Spleen (tissue), 11 donors: ENCODE data around the gene IRF2. TPM values are rescaled to one million over a fixed set of nuclear protein-coding genes. Genes with fewer than 3 reads are reported as not detected.
A peak's percentile ranks its signal among the peaks of the same experiment; 100 is the strongest.

Experiments
- DNase-seq: peaks from one replicate; pipeline ENCODE4 v3.0.0-alpha.2; 2020
- H3K27ac ChIP-seq, 8 donors: fragments of 200-600 bp; sonication (generic) in 7 of 8; 1 replicate in 4 of 8; 2 replicates in 4 of 8; pipeline versions ENCODE4 v1.5.0 to v1.8.0; 2016 to 2021; ENCODE audit warnings: inconsistent platforms in 4 of 8, mild to moderate bottlenecking in 4 of 8, moderate library complexity in 1 of 8
- H3K27me3 ChIP-seq, 7 donors: fragments of 200-600 bp; sonication (generic) in 6 of 7; replicated peaks in 1 of 7; 1 replicate in 4 of 7; 2 replicates in 3 of 7; pipeline versions ENCODE4 v1.5.0 to v1.8.0; 2016 to 2021; ENCODE audit warnings: inconsistent platforms in 3 of 7, mild to moderate bottlenecking in 1 of 7
- H3K36me3 ChIP-seq, 6 donors: fragments of 200-600 bp; sonication (generic) in 5 of 6; 1 replicate in 4 of 6; 2 replicates in 2 of 6; pipeline versions ENCODE4 v1.5.0 to v1.8.0; 2016 to 2021; ENCODE audit warnings: inconsistent platforms in 2 of 6
- H3K4me1 ChIP-seq, 6 donors: fragments of 200-600 bp; sonication (generic) in 5 of 6; 1 replicate in 3 of 6; 2 replicates in 3 of 6; pipeline versions ENCODE4 v1.5.0 to v1.8.0; 2016 to 2021; ENCODE audit warnings: inconsistent platforms in 3 of 6
- H3K4me3 ChIP-seq, 8 donors: fragments of 200-600 bp; sonication (generic) in 7 of 8; 1 replicate in 4 of 8; 2 replicates in 4 of 8; pipeline versions ENCODE4 v1.5.0 to v1.8.0; 2016 to 2021; ENCODE audit warnings: inconsistent platforms in 4 of 8, mild to moderate bottlenecking in 4 of 8, moderate library complexity in 2 of 8
- H3K9me3 ChIP-seq, 8 donors: fragments of 200-600 bp; sonication (generic) in 7 of 8; 1 replicate in 4 of 8; 2 replicates in 4 of 8; pipeline versions ENCODE4 v1.5.0 to v1.8.0; 2016 to 2021; ENCODE audit warnings: inconsistent platforms in 4 of 8
- POLR2A ChIP-seq, 3 donors: fragments of 450-650 bp; IDR thresholded peaks; one replicate each; pipeline ENCODE4 v1.5.1; 2017; ENCODE audit warnings: antibody characterized with exemption in 3 of 3, mild to moderate bottlenecking in 1 of 3
- POLR2AphosphoS5 ChIP-seq, 3 donors: sonication (generic); formaldehyde crosslinking; IDR thresholded peaks; one replicate each; pipeline ENCODE4 v1.5.1; 2017; ENCODE audit warnings: antibody characterized with exemption in 3 of 3
- whole genome bisulfite sequencing, 5 donors: extraction: QIAGEN DNeasy Blood & Tissue Kit in 3 of 5; methylation state at CpG; one replicate each; pipeline versions ENCODE4 v1.1.5 to v1.1.7; 2013 to 2018; 5-methylcytosine and 5-hydroxymethylcytosine counted together
- intact Hi-C: fragments of 100-400 bp; cut with DNase I; formaldehyde crosslinking; loops from one replicate; pipeline ENCODE4 v1.15.0; 2023; ENCODE audit warnings: low total_unique reads
- polyA plus RNA-seq, 3 donors: library from polyadenylated mRNA; stranded (reverse); fragments of 200-250 nt; gene quantifications; one replicate each; pipeline ENCODE4 v1.2.1, GENCODE V29; 2013
- total RNA-seq, 7 donors: library from RNA; depleted of rRNA in 3 of 7; stranded (reverse); fragments of >200 nt in 3 of 7; fragmentation: NEBNext Ultra II Directional in 4 of 7; extraction: Animal tissue kit (Norgen Biotek cat#: 25700) in 4 of 7; gene quantifications; one replicate each; pipeline versions ENCODE4 v1.1.0 to v1.2.1, GENCODE V29; 2016 to 2021
- TF ChIP-seq, protein P1 (sequence below), 11 experiments: fragments of 200-600 bp in 7 of 11; fragments of 450-650 bp in 4 of 11; sonication (generic) in 4 of 11; IDR thresholded peaks in 8 of 11; conservative IDR thresholded peaks in 3 of 11; 1 replicate in 7 of 11; 2 replicates in 4 of 11; pipeline versions ENCODE4 v1.4.0 to v1.8.0; 2016 to 2021; ENCODE audit warnings: antibody characterized with exemption in 11 of 11, inconsistent platforms in 4 of 11, mild to moderate bottlenecking in 1 of 11
- donor health status: healthy with polysubstance abuse.
- donor health status: DM: no; HTN: no; CAD: no; lungs with moderate emphysema.
- donor health status: DM: no; HTN: no; CAD: no.
- donor health status: Bipolar disorder and iron deficiency.
- donor health status: healthy.
- donor health status: DM: no; HTN: no; CAD: no.
- donor health status: DM: yes; HTN: yes; CAD: no.

Gene IRF2
- total and polyA plus RNA-seq, 10 donors = 27.1 to 101 (median 87.2) TPM

- Histone ChIP-seq H3K36me3 (peaks cover 0 to 6% (median 0%) of the 10 kb centered on the region in 6 donors), H3K27ac (peak overlapping the region; percentile 9 to 75 (median 54)), H3K4me3 (no peak overlapping the region), H3K4me1 (peaks cover 44 to 100% (median 84%) of the 10 kb centered on the region in 6 donors), H3K27me3 (no peaks in the 10 kb centered on the region), H3K9me3 (no peaks in the 10 kb centered on the region)
- DNase-seq = no peak
- intact Hi-C loops = no loop called here
- 76 to 89% (median 81%) methylated on average over 20 of the region's 20 CpGs for WGBS, 5 donors
- TF ChIP-seq POLR2A (IDR thresholded peaks at IDR 0.05) = no peak
- TF ChIP-seq, protein P1, sequence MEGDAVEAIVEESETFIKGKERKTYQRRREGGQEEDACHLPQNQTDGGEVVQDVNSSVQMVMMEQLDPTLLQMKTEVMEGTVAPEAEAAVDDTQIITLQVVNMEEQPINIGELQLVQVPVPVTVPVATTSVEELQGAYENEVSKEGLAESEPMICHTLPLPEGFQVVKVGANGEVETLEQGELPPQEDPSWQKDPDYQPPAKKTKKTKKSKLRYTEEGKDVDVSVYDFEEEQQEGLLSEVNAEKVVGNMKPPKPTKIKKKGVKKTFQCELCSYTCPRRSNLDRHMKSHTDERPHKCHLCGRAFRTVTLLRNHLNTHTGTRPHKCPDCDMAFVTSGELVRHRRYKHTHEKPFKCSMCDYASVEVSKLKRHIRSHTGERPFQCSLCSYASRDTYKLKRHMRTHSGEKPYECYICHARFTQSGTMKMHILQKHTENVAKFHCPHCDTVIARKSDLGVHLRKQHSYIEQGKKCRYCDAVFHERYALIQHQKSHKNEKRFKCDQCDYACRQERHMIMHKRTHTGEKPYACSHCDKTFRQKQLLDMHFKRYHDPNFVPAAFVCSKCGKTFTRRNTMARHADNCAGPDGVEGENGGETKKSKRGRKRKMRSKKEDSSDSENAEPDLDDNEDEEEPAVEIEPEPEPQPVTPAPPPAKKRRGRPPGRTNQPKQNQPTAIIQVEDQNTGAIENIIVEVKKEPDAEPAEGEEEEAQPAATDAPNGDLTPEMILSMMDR (IDR thresholded peaks at IDR 0.05 in 8 of 11, conservative IDR thresholded peaks at IDR 0.05 in 3 of 11) = no peak
- TF ChIP-seq POLR2AphosphoS5 (IDR thresholded peaks at IDR 0.05) = peak in 2 of 3 donors; percentile 23 to 61
Observed at GRCh38 chr4:184439856-184440594, 34.3 kb downstream of the IRF2 start.

- Histone ChIP-seq H3K27ac (peak overlapping the region in 2 of 8 donors; percentile 60 to 64), H3K9me3 (no peaks in the 10 kb centered on the region), H3K4me1 (peaks cover 38 to 100% (median 80%) of the 10 kb centered on the region in 6 donors), H3K27me3 (no peaks in the 10 kb centered on the region), H3K36me3 (peaks cover 0 to 6% (median 0%) of the 10 kb centered on the region in 6 donors), H3K4me3 (no peak overlapping the region)
- TF ChIP-seq, protein P1 (IDR thresholded peaks at IDR 0.05 in 8 of 11, conservative IDR thresholded peaks at IDR 0.05 in 3 of 11) = no peak
- no peak for TF ChIP-seq POLR2A (IDR thresholded peaks at IDR 0.05)
- no peak for TF ChIP-seq POLR2AphosphoS5 (IDR thresholded peaks at IDR 0.05)
- 85 to 88% (median 86%) methylated on average over 4 of the region's 4 CpGs for WGBS, 5 donors
- DNase-seq = no peak
- intact Hi-C loops = no loop called here
Observed at GRCh38 chr4:184439386-184439785, 35.0 kb downstream of the IRF2 start.

- no peak for DNase-seq
- TF ChIP-seq, protein P1 (IDR thresholded peaks at IDR 0.05 in 8 of 11, conservative IDR thresholded peaks at IDR 0.05 in 3 of 11) = no peak
- TF ChIP-seq POLR2A (IDR thresholded peaks at IDR 0.05) (no peak), POLR2AphosphoS5 (IDR thresholded peaks at IDR 0.05) (no peak)
- no peaks in the 10 kb centered on the region for H3K9me3 ChIP-seq
- H3K27me3 ChIP-seq = no peaks in the 10 kb centered on the region
- peaks cover 0 to 14% (median 0%) of the 10 kb centered on the region in 6 donors for H3K36me3 ChIP-seq
- 41 to 64% (median 43%) methylated on average over 9 of the region's 9 CpGs for WGBS, 5 donors
- no peak overlapping the region for H3K4me3 ChIP-seq
- H3K4me1 ChIP-seq = peaks cover 32 to 100% (median 78%) of the 10 kb centered on the region in 6 donors
- intact Hi-C loops = no loop called here
- H3K27ac ChIP-seq = peak overlapping the region in 7 of 8 donors; percentile 17 to 68 (median 38)
Observed at GRCh38 chr4:184438375-184438774, 36.0 kb downstream of the IRF2 start.

GRCh38 chr4:184437565-184438265, 36.6 kb downstream of the IRF2 start:
- 44 to 56% (median 54%) methylated on average over 11 of the region's 11 CpGs for WGBS, 5 donors
- peak overlapping the region in 7 of 8 donors; percentile 17 to 68 (median 38) for H3K27ac ChIP-seq
- H3K36me3 ChIP-seq = peaks cover 0 to 21% (median 0%) of the 10 kb centered on the region in 6 donors
- peaks cover 32 to 100% (median 78%) of the 10 kb centered on the region in 6 donors for H3K4me1 ChIP-seq
- H3K4me3 ChIP-seq = no peak overlapping the region
- no peak for DNase-seq
- no peaks in the 10 kb centered on the region for H3K9me3 ChIP-seq
- H3K27me3 ChIP-seq = no peaks in the 10 kb centered on the region
- TF ChIP-seq, protein P1 (IDR thresholded peaks at IDR 0.05 in 8 of 11, conservative IDR thresholded peaks at IDR 0.05 in 3 of 11) = peak in 1 of 11 experiments; percentile 10
- TF ChIP-seq POLR2A (IDR thresholded peaks at IDR 0.05) = no peak
- intact Hi-C loops = no loop called here
